Spleen (tissue), 7 donors: ENCODE data around the gene SENP1.

ENCODE experiments used
- CTCF ChIP-seq, 11 experiments: fragments of 200-600 bp in 7 of 11; fragments of 450-650 bp in 4 of 11; sonication (generic) in 4 of 11; IDR thresholded peaks in 8 of 11; conservative IDR thresholded peaks in 3 of 11; 1 replicate in 7 of 11; 2 replicates in 4 of 11; pipeline versions ENCODE4 v1.4.0 to v1.8.0; 2016 to 2021; ENCODE audit warnings: antibody characterized with exemption in 11 of 11, inconsistent platforms in 4 of 11, mild to moderate bottlenecking in 1 of 11
- POLR2A ChIP-seq, 3 donors: fragments of 450-650 bp; IDR thresholded peaks; one replicate each; pipeline ENCODE4 v1.5.1; 2017; ENCODE audit warnings: antibody characterized with exemption in 3 of 3, mild to moderate bottlenecking in 1 of 3
- POLR2AphosphoS5 ChIP-seq, 3 donors: sonication (generic); formaldehyde crosslinking; IDR thresholded peaks; one replicate each; pipeline ENCODE4 v1.5.1; 2017; ENCODE audit warnings: antibody characterized with exemption in 3 of 3
- donor health status: DM: no; HTN: no; CAD: no; lungs with moderate emphysema.
- donor health status: DM: no; HTN: no; CAD: no.
- donor health status: DM: no; HTN: no; CAD: no.

GRCh38 chr12:48026060-48026827 lies 79.6 kb downstream of the SENP1 start:
- TF ChIP-seq CTCF (IDR thresholded peaks at IDR 0.05 in 8 of 11, conservative IDR thresholded peaks at IDR 0.05 in 3 of 11) (no peak), POLR2A (IDR thresholded peaks at IDR 0.05) (no peak), POLR2AphosphoS5 (IDR thresholded peaks at IDR 0.05) (no peak)
